Measurements from ENCODE around the gene TTC33. TPM values are rescaled to one million over a fixed set of nuclear protein-coding genes. Genes with fewer than 3 reads are reported as not detected.
A peak's percentile ranks its signal among the peaks of the same experiment; 100 is the strongest.

Gene TTC33
- total and polyA plus RNA-seq, 7 donors = 11.0 to 38.5 (median 25.3) TPM

DNA sequence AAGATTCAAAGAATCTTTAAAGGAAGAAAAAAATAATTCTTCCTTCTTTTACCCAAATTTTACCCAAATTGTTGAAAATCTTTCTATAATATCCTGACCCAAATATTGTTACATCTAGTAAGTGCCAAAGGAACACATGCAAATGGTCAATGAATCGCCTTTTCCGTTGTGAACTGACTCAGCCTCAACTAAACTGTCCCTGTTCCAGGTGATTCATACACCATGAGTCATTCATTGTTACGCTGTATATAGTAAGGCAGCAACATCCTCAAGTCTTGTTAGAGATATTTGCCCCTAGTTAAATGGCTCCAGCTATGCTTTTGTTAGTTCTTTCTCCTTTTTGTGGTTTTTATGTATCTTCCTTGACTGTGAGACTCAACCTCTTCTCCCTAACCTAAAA, 66.3 kb downstream of the TTC33 start:
- H3K4me1 ChIP-seq = peaks cover 12% of the 10 kb centered on the region
- peak overlapping the region; percentile 13 for H3K27ac ChIP-seq

DNA sequence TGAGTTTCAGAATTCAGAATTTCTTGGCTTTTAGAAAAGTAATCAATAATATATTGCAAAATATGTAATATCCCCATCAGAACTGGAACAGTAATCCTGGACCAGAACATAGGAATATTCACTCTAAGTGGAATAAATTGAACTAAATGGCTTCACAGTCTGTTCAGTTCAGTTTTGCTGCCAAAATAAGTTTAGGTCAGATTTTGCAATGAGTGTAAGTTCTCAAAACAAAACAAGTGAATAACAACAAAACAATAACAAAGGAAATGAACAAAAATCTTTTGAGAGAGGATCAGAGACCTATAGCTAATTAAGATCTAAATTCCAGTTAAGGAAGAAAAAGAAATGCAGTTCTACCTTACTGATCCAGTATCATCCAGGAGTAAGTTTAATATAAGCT, 66.8 kb downstream of the TTC33 start:
- Histone ChIP-seq H3K4me3 (no peak overlapping the region), H3K27me3 (ENCODE audit: insufficient read depth in 3 of 3, low read length in 2 of 3) (peaks cover 0 to 2% (median 0%) of the 10 kb centered on the region in 3 donors), H3K36me3 (ENCODE audit: insufficient read depth in 1 of 2, low read depth in 1 of 2) (peaks cover 0 to 17% of the 10 kb centered on the region in 2 donors), H3K27ac (peak overlapping the region; percentile 13), H3K4me1 (peaks cover 12% of the 10 kb centered on the region), H3K9me3 (no peaks in the 10 kb centered on the region)
- no peak for DNase-seq
- intact Hi-C loops (cut with DNase I) = loop anchor here (2.0 to 10.0 kb wide), 5 partner anchors 740 to 1110 kb away; no protein-coding TSS in a partner anchor
- no peak for ATAC-seq
- TF ChIP-seq, protein P1, sequence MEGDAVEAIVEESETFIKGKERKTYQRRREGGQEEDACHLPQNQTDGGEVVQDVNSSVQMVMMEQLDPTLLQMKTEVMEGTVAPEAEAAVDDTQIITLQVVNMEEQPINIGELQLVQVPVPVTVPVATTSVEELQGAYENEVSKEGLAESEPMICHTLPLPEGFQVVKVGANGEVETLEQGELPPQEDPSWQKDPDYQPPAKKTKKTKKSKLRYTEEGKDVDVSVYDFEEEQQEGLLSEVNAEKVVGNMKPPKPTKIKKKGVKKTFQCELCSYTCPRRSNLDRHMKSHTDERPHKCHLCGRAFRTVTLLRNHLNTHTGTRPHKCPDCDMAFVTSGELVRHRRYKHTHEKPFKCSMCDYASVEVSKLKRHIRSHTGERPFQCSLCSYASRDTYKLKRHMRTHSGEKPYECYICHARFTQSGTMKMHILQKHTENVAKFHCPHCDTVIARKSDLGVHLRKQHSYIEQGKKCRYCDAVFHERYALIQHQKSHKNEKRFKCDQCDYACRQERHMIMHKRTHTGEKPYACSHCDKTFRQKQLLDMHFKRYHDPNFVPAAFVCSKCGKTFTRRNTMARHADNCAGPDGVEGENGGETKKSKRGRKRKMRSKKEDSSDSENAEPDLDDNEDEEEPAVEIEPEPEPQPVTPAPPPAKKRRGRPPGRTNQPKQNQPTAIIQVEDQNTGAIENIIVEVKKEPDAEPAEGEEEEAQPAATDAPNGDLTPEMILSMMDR (IDR thresholded peaks at IDR 0.05) = no peak

More for the DNA sequence above, 66.3 kb downstream of the TTC33 start:
- Histone ChIP-seq H3K27me3 (ENCODE audit: insufficient read depth in 3 of 3, low read length in 2 of 3) (peaks cover 0 to 2% (median 0%) of the 10 kb centered on the region in 3 donors), H3K9me3 (no peaks in the 10 kb centered on the region), H3K4me3 (no peak overlapping the region), H3K36me3 (ENCODE audit: insufficient read depth in 1 of 2, low read depth in 1 of 2) (peaks cover 0 to 17% of the 10 kb centered on the region in 2 donors)
- ATAC-seq = peak; percentile 79 to 86 (median 84)
- WGBS, 3 donors = 24 to 26% (median 25%) methylated on average over 3 of the region's 3 CpGs
- intact Hi-C loops (cut with DNase I) = loop anchor here (2.0 to 10.0 kb wide), 5 partner anchors 741 to 1111 kb away; no protein-coding TSS in a partner anchor
- TF ChIP-seq, protein P1 (IDR thresholded peaks at IDR 0.05) = no peak
- no peak for DNase-seq

DNA sequence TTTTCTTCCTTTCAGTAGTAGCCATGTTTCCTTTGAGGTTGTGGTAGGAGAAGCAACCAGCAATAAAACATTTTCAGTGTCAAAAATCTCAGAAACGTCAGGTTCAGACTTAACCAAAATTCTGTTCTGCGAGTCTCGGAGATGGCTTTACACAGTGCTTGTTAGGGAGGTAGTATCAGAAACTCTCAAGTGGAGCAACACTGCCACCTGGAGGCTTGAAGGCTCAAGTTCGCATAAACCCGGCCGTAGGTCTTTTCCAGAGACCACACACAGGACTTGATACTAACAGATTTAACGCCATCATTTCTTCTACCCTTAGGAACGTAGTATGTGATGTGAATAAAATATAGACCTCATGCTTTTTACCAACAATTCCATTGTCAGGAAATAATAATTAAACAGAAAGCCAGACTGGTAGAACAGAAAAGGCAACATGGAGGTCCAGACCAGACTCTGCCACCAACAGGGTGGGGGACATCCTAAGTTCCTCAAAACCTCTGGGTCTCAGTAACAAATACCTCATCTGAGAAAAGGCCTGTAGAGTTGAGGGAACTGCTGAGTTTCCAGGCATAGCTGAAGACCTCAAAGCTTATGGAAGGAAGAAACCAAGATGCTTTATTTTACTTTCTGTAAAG, 67.5 kb downstream of the TTC33 start:
- peak overlapping the region; percentile 76 for H3K4me3 ChIP-seq
- H3K27ac ChIP-seq = peak overlapping the region; percentile 13
- ATAC-seq (peak; percentile 86 to 96 (median 93)), DNase-seq (peak; percentile 70 to 82)
- no peaks in the 10 kb centered on the region for H3K9me3 ChIP-seq
- H3K4me1 ChIP-seq = peaks cover 12% of the 10 kb centered on the region
- intact Hi-C loops (cut with DNase I) = loop anchor here (2.0 to 10.0 kb wide), 5 partner anchors 739 to 1109 kb away; no protein-coding TSS in a partner anchor
- H3K27me3 ChIP-seq (ENCODE audit: insufficient read depth in 3 of 3, low read length in 2 of 3) = peaks cover 0 to 6% (median 2%) of the 10 kb centered on the region in 3 donors
- WGBS, 3 donors = 0 to 2% (median 1%) methylated on average over 8 of the region's 8 CpGs
- TF ChIP-seq, protein P1 (IDR thresholded peaks at IDR 0.05) = peak; percentile 90
- peaks cover 0 to 16% of the 10 kb centered on the region in 2 donors for H3K36me3 ChIP-seq (ENCODE audit: insufficient read depth in 1 of 2, low read depth in 1 of 2)

DNA sequence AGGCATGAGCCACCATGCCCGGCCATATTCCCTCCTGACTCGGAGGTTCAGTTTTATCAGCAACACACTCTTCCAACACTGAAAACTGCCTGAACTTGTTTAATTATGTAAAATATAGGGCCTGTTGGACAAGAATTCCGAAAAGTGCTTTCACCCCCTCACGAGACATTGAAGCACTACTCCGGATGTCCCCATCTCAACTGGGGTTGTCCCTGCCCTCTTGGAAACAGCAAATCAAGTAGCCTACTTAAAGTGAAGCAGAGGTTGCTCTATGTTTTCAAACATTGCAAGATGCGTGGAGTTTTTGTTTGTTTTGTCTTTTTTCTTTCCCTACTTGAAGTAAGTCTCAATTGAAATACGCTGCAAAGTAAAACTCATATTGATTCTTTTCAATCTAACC, 68.4 kb downstream of the TTC33 start:
- Histone ChIP-seq H3K27ac (no peak overlapping the region), H3K36me3 (ENCODE audit: insufficient read depth in 1 of 2, low read depth in 1 of 2) (peaks cover 0 to 7% of the 10 kb centered on the region in 2 donors), H3K9me3 (no peaks in the 10 kb centered on the region), H3K4me3 (peak overlapping the region; percentile 76), H3K4me1 (peaks cover 12% of the 10 kb centered on the region), H3K27me3 (ENCODE audit: insufficient read depth in 3 of 3, low read length in 2 of 3) (peaks cover 0 to 15% (median 4%) of the 10 kb centered on the region in 3 donors)
- TF ChIP-seq, protein P1 (IDR thresholded peaks at IDR 0.05) = no peak
- ATAC-seq = no peak
- intact Hi-C loops (cut with DNase I) = loop anchor here in 1 of 2 donors (5.0 to 10.0 kb wide), 3 partner anchors 740 to 1105 kb away; no protein-coding TSS in a partner anchor
- 55 to 71% (median 60%) methylated on average over 7 of the region's 7 CpGs for WGBS, 3 donors
- DNase-seq = no peak

Data from psoas muscle (tissue), 8 donors.